Inflammatory macrophage treated with lipopolysaccharide for 1 hour (primary cell): ENCODE data around the gene CDH13.
A peak's percentile ranks its signal among the peaks of the same experiment; 100 is the strongest.

Experiments used
- DNase-seq, 2 donors: peaks; one replicate each; pipeline ENCODE4 v3.0.0-alpha.2; 2020 to 2022

CDH13 gene

GRCh38 chr16:83714286-83714685, 1087.5 kb downstream of the CDH13 start:
- DNase-seq, result no peak

- DNase-seq, result no peak
These were observed 1088.6 kb downstream of the CDH13 start for GRCh38 chr16:83715217-83715920.

- no peak for DNase-seq
These were observed 1090.5 kb downstream of the CDH13 start for GRCh38 chr16:83717308-83717707.

GRCh38 chr16:83717814-83718213, 1091.0 kb downstream of the CDH13 start:
- no peak for DNase-seq

- DNase-seq, result no peak
These were observed 1093.4 kb downstream of the CDH13 start for GRCh38 chr16:83720213-83720612.

- no peak for DNase-seq
These were observed 1094.2 kb downstream of the CDH13 start for GRCh38 chr16:83720981-83721380.

GRCh38 chr16:83721676-83722075, 1094.9 kb downstream of the CDH13 start:
- DNase-seq, result peak; percentile 10 to 40

- DNase-seq, result no peak
These were observed 1095.9 kb downstream of the CDH13 start for GRCh38 chr16:83722456-83723183.

GRCh38 chr16:83723244-83723643, 1096.5 kb downstream of the CDH13 start:
- DNase-seq, result no peak

- no peak for DNase-seq
These were observed 1097.1 kb downstream of the CDH13 start for GRCh38 chr16:83723901-83724300.

- no peak for DNase-seq
These were observed 1097.8 kb downstream of the CDH13 start for GRCh38 chr16:83724585-83724984.

- no peak for DNase-seq
These were observed 1098.5 kb downstream of the CDH13 start for GRCh38 chr16:83725313-83725712.

GRCh38 chr16:83727018-83727417, 1100.2 kb downstream of the CDH13 start:
- DNase-seq, result peak; percentile 52 to 84

- no peak for DNase-seq
These were observed 1101.1 kb downstream of the CDH13 start for GRCh38 chr16:83727751-83728352.

GRCh38 chr16:83728492-83728891, 1101.7 kb downstream of the CDH13 start:
- DNase-seq, result peak; percentile 47 to 48

- DNase-seq, result no peak
These were observed 1104.0 kb downstream of the CDH13 start for GRCh38 chr16:83730812-83731211.

GRCh38 chr16:83732536-83732935, 1105.8 kb downstream of the CDH13 start:
- no peak for DNase-seq

GRCh38 chr16:83733301-83733700, 1106.5 kb downstream of the CDH13 start:
- no peak for DNase-seq

GRCh38 chr16:83734136-83734535, 1107.4 kb downstream of the CDH13 start:
- DNase-seq, result no peak

- no peak for DNase-seq
These were observed 1111.1 kb downstream of the CDH13 start for GRCh38 chr16:83737729-83738354.

GRCh38 chr16:83738923-83739503, 1112.2 kb downstream of the CDH13 start:
- no peak for DNase-seq

- no peak for DNase-seq
These were observed 1115.5 kb downstream of the CDH13 start for GRCh38 chr16:83742124-83742899.
